KOPT-K1 (cell line): Measurements from ENCODE around the gene APBB2.
"Not testable (repeated sequence)": the region's sequence is repeated elsewhere in the genome, so short reads cannot be mapped to it uniquely, and the experiment has no call there.

Experiments
- H3K27ac ChIP-seq: fragments of 200-600 bp; sonication (generic); 2 replicates; pipeline ENCODE4 v1.5.1; 2016; ENCODE audit warnings: antibody characterized with exemption, mild to moderate bottlenecking, low read depth, low read length; ENCODE audit not compliant: poor library complexity, severe bottlenecking
- H3K36me3 ChIP-seq: fragments of 200-600 bp; sonication (generic); 2 replicates; pipeline ENCODE4 v1.5.1; 2017; ENCODE audit warnings: antibody characterized with exemption, mild to moderate bottlenecking, low read length, moderate library complexity; ENCODE audit not compliant: insufficient read depth
- H3K9me3 ChIP-seq: fragments of 200-600 bp; sonication (generic); 2 replicates; pipeline ENCODE4 v1.5.1; 2017; ENCODE audit warnings: antibody characterized with exemption, low read length, mild to moderate bottlenecking; ENCODE audit not compliant: insufficient read depth, poor library complexity, severe bottlenecking

Gene APBB2

GRCh38 chr4:40934676-40935075, 279.7 kb downstream of the APBB2 start:
- no peaks in the 10 kb centered on the region for H3K36me3 ChIP-seq
- H3K9me3 ChIP-seq, result no peaks in the 10 kb centered on the region
- no peak overlapping the region for H3K27ac ChIP-seq

DNA sequence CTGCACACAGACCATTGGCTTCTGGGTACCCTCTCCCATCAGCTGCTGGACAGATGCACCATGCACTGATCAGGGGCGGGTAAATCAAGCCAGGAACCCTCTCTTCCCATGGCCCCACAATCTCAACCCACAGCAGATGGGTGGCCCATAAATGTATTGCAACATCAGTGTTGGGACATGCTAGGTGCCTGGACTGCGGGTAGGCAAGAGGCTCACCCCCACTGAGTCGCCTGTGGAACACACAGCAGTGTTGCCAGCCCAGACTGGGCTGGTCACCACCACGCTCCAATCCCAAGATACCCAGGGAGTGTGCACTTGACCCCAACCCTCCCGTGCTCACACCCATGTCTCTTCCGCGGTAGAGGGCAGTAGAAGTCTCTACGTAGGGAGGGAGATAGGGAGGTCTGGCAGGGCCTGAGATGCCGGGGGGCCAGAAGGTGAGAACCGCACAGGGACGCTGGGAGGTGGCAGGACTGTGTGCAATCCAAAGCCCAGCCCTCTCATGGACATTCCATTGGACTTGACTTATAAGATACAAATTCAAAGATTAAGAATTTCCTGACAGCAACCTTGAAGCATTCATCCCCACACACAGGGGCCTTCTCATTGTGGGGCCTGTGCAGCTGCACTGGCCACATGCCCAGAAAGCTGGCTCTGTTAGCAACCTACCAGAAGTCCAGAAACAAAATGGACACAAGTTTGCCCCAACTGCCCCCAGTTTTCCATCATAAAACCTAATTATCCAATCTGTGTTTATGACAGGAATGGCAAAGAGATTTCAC, 280.9 kb downstream of the APBB2 start:
- Histone ChIP-seq H3K9me3 (no peaks in the 10 kb centered on the region), H3K27ac (no peak overlapping the region), H3K36me3 (no peaks in the 10 kb centered on the region)

GRCh38 chr4:40931841-40932240, 282.5 kb downstream of the APBB2 start:
- Histone ChIP-seq H3K27ac (no peak overlapping the region), H3K36me3 (no peaks in the 10 kb centered on the region), H3K9me3 (no peaks in the 10 kb centered on the region)

DNA sequence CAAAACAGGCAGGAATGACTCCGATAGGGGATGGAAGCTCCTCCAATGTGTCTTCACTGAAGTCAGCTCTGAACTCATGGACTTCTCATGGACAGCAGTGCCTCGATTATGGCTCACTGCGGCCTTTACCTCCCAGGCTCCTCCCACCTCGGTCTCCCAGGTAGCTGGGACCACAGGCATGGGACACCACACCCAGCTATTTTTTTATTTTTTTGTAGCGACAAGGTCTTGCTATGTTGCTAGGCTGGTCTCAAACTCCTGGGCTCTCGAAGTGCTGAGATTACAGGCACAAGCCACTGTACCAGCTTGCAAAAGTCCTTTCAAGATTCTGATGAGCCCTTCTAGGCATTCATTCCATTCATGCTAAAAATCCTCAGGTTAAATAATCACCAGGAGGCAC, 283.1 kb downstream of the APBB2 start:
- H3K27ac ChIP-seq, result no peak overlapping the region
- no peaks in the 10 kb centered on the region for H3K9me3 ChIP-seq

GRCh38 chr4:40927074-40927473, 287.3 kb downstream of the APBB2 start:
- Histone ChIP-seq H3K9me3 (no peaks in the 10 kb centered on the region), H3K27ac (no peak overlapping the region), H3K36me3 (no peaks in the 10 kb centered on the region)

More for the DNA sequence above, 283.1 kb downstream of the APBB2 start:
- H3K36me3 ChIP-seq, result no peaks in the 10 kb centered on the region

DNA sequence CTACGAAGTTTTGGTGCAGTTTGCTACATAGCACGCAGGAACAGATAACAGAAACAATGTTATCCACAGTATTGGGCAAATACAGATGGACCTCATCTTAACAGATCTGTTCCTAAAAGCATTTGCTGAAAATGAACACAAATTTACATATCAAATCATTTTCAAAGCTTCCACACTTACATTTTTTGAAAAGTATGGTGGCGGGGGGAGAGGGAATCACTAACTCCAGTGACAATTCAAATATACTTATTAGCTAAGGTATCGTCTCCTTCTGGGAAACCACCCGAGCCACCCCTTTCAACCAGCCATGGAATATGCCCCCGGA, 289.6 kb downstream of the APBB2 start:
- Histone ChIP-seq H3K9me3 (no peaks in the 10 kb centered on the region), H3K27ac (no peak overlapping the region), H3K36me3 (no peaks in the 10 kb centered on the region)

DNA sequence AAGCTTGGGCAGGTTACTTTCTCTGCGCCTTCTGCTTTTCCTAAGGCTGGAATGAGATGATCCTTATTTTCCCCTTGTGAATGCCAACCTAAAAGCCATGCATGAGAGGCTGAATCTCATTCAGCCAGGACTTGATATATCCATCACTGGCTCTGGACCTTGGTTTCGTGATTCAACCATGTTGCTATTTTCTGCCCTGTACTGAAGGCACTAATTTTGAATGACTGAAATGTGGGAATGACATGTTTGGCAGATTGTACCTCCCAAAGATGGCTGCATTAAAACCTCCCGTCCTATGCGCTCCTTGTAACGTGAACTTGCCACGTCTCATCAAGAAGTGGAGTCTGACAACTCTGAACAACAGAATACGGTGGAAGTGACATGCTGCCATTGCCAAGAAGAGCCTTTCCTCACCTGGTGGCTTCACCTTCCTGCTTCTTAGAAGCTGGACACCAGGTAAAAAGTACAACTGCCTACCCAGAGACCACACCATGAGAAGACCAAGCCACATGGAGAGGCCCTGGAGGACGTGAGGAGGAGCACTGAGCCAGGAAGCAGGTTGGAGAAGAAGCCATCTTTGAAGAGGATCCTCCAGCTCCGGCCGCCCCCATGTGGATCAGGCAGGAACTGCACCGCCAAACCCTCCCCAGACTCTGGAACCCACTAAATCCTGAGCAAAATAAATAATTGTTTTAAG, 290.1 kb downstream of the APBB2 start:
- Histone ChIP-seq H3K27ac (no peak overlapping the region), H3K36me3 (no peaks in the 10 kb centered on the region), H3K9me3 (no peaks in the 10 kb centered on the region)

GRCh38 chr4:40923316-40924095, 290.8 kb downstream of the APBB2 start:
- Histone ChIP-seq H3K36me3 (no peaks in the 10 kb centered on the region), H3K27ac (no peak overlapping the region), H3K9me3 (no peaks in the 10 kb centered on the region)

DNA sequence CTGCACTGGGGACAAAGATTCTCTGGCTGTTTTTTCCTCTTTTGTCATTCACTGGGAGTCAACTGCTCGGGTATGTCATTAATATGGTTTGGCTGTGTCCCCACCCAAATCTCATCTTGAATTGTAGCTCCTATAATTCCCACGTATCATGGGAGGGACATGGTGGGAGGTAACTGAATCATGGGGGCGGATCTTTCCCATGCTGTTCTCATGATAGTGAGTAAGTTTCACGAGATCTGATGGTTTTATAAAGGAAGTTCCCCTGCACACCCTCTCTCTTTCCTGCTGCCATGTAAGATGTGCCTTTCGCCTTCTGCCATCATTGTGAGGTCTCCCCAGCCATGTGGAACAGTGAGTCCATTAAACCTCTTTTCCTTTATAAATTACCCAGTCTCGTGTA, 294.4 kb downstream of the APBB2 start:
- H3K27ac ChIP-seq, H3K9me3 ChIP-seq, H3K36me3 ChIP-seq: not testable (repeated sequence)

DNA sequence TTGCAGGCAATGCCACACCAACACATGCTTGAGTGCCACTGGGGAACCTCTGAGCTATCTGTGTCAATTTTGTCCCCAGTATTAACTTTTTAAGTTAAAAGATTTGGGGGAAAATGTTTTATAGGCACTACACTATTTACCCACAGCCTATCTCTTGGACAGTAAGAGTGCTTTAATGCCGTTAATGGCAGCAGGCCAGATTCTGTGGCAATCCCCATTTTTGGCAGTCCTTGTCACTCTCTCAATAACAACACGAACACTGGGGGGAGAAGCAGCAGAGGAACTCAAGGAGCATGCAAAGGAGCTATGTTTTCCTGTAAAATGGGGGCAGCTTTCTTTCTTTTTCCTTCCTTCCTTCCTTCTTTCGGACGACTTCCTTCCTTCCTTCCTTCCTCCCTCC, 296.0 kb downstream of the APBB2 start:
- H3K36me3 ChIP-seq, result no peaks in the 10 kb centered on the region
- no peak overlapping the region for H3K27ac ChIP-seq
- H3K9me3 ChIP-seq, result no peaks in the 10 kb centered on the region

- H3K36me3 ChIP-seq, result no peaks in the 10 kb centered on the region
- H3K9me3 ChIP-seq, result no peaks in the 10 kb centered on the region
- H3K27ac ChIP-seq, result no peak overlapping the region
Measured at GRCh38 chr4:40916880-40917279, 297.5 kb downstream of the APBB2 start.

DNA sequence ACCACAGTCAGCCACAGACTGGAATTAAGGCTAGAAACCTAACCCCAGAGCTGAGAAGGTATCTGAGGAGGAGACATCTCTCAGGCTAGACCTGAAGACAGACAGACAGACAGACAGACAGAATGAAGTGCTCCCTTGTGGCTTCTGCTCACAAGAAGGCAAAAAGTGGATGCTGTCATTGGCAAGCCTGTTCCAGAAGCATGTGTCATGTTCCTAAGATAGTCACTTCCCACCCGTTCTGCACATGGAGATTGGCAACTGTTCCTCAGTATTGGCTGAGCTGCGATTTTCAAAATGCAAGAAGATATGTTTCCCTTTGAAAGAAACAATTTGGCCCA, 298.2 kb downstream of the APBB2 start:
- H3K9me3 ChIP-seq, result no peaks in the 10 kb centered on the region
- no peaks in the 10 kb centered on the region for H3K36me3 ChIP-seq
- H3K27ac ChIP-seq, result no peak overlapping the region

DNA sequence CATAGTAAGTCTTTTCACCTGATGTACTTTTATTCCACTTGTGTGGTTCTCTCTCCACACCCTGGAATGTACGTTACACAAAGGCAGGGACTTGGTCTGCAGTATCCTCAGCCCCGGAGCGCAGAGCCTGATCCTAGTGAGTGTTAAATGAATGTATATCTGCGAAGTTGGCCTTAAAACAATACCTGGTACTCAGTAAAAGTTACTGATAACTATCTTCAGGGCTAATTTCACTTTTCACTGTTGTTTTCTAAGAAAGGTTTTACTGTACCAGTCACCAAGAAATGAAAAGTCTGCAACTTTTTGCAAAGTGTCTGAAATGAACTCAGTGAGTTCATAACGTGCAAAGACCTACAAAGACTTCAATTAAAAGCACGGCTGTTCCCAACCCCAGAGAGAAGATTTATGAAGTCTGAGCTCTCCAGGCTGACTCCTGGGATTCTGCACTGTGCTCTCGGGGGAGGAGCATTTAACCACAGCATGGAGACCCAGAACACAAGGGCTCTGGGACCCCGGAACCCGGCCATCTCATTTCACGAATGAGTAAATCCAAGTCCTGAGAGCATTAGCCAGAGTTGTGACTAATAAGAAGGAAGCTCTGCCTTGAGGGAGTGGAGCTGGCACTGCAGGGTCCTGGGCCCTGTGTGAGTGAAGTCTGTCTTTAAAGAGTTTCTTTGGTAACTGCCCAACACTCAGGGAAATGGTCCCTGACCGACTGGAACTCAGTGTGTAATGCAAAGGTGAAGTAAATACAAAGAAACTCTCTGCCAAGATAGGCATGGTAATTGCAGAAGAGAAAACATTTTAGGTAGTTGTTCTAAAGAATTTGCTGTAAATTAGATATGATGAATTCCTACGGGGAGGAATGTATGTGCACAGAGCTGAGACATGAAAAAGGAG, 298.8 kb downstream of the APBB2 start:
- no peak overlapping the region for H3K27ac ChIP-seq
- no peaks in the 10 kb centered on the region for H3K9me3 ChIP-seq
- H3K36me3 ChIP-seq, result no peaks in the 10 kb centered on the region

DNA sequence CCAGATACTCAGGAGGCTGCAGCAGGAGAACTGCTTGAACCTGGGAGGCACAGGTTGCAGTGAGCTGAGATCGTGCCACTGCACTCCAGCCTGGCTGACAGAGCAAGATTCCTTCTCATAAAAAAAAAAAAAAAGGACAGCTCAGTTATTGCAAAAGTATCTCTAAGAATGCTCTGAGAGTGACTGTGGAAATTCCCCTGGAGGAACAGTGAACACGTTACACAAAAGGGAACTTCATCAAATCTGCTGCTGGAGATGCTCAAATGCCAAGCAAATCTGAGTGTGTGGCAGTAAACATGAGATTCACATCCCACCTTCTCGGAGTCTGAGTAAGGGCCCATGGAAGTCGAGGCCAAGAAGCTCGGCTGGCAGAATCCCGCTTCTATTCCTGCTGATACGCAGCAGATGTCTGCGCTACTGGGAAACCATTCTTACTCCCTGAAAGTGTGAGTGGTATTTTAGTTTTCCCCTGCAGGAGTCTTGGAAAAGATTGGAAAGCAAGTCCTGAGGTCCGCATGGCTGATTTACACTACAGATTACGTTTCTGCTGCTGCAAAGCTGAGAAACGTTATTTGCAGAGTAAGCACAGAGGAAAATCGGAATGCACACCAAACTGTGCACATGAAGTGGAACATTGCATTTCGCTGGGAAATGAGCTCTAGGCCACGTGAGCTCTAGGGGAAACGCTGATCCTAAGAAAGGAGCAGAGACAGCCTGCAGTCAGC, 301.7 kb downstream of the APBB2 start:
- no peak overlapping the region for H3K27ac ChIP-seq
- H3K36me3 ChIP-seq, result no peaks in the 10 kb centered on the region

More for the DNA sequence above, 301.7 kb downstream of the APBB2 start:
- no peaks in the 10 kb centered on the region for H3K9me3 ChIP-seq
